WTC11 (cell line): ENCODE data around the gene MYH16. TPM values are rescaled to one million over a fixed set of nuclear protein-coding genes. Genes with fewer than 3 reads are reported as not detected.

Experiments used
- ATAC-seq: fragments of 200-7000 bp; cut with Tn5 transposase; 2 replicates; pipeline ENCODE4 v1.10.0; 2021; ENCODE audit warnings: mild to moderate bottlenecking, moderate library complexity
- CTCF ChIA-PET: fragments of 300-600 bp; sonication (Branson Sonifier 250); formaldehyde crosslinking; loops from one replicate; lab custom pipeline; 2021; ENCODE audit warnings: antibody characterized with exemption; lab: Charles Lee
- POLR2A ChIA-PET: fragments of 350-600 bp; sonication (Branson Sonifier 250); formaldehyde crosslinking; loops from one replicate; lab custom pipeline; 2021; ENCODE audit warnings: antibody characterized with exemption; lab: Charles Lee
- DNase-seq: peaks from one replicate; pipeline ENCODE4 v3.0.0; 2021; ENCODE audit warnings: low spot score
- H3K27ac Mint-ChIP-seq: 2 replicates; pipeline ENCODE4 v1.8.0; 2021; ENCODE audit warnings: mixed read lengths
- H3K27me3 Mint-ChIP-seq: 2 replicates; pipeline ENCODE4 v1.8.0; 2021; ENCODE audit warnings: low read depth, mild to moderate bottlenecking, moderate library complexity, mixed read lengths
- H3K36me3 Mint-ChIP-seq: 2 replicates; pipeline ENCODE4 v1.8.0; 2021; ENCODE audit warnings: mixed read lengths
- H3K4me1 Mint-ChIP-seq: 2 replicates; pipeline ENCODE4 v1.8.0; 2022; ENCODE audit warnings: mixed read lengths
- H3K4me3 Mint-ChIP-seq: 2 replicates; pipeline ENCODE4 v1.8.0; 2021; ENCODE audit warnings: mild to moderate bottlenecking, moderate library complexity, mixed read lengths
- H3K9me3 Mint-ChIP-seq: 2 replicates; pipeline ENCODE4 v1.8.0; 2021; ENCODE audit warnings: mixed read lengths
- ATF1 ChIP-seq: sonication (generic); formaldehyde crosslinking; IDR thresholded peaks from 2 replicates; pipeline ENCODE4 v1.8.1; 2023; ENCODE audit warnings: mild to moderate bottlenecking, moderate library complexity, missing genetic modification reagents
- EMX1 ChIP-seq: fragments of 250-450 bp; sonication (Bioruptor Pico); IDR thresholded peaks from 2 replicates; pipeline ENCODE4 v1.8.0; 2021; ENCODE audit warnings: mild to moderate bottlenecking
- ETV6 ChIP-seq: sonication (generic); formaldehyde crosslinking; IDR thresholded peaks from 2 replicates; pipeline ENCODE4 v1.8.1; 2022; ENCODE audit warnings: mild to moderate bottlenecking, missing genetic modification reagents
- FOXK1 ChIP-seq: sonication (generic); formaldehyde crosslinking; IDR thresholded peaks from 2 replicates; pipeline ENCODE4 v1.8.0; 2022; ENCODE audit warnings: mild to moderate bottlenecking, moderate library complexity, missing genetic modification reagents
- HMGA2 ChIP-seq: fragments of 250-450 bp; sonication (Bioruptor Pico); IDR thresholded peaks from 2 replicates; pipeline ENCODE4 v1.4.0; 2021; ENCODE audit warnings: mild to moderate bottlenecking, moderate library complexity
- NR2C2 ChIP-seq: sonication (generic); formaldehyde crosslinking; IDR thresholded peaks from 2 replicates; pipeline ENCODE4 v1.8.0; 2022; ENCODE audit warnings: mild to moderate bottlenecking, missing genetic modification reagents
- NR3C1 ChIP-seq: sonication (generic); formaldehyde crosslinking; conservative IDR thresholded peaks from 2 replicates; pipeline ENCODE4 v1.8.1; 2023; ENCODE audit warnings: low read depth, mild to moderate bottlenecking, missing genetic modification reagents
- SMAD3 ChIP-seq: sonication (generic); formaldehyde crosslinking; IDR thresholded peaks from 2 replicates; pipeline ENCODE4 v1.8.0; 2022; ENCODE audit warnings: missing genetic modification reagents, mild to moderate bottlenecking, borderline replicate concordance
- SMAD4 ChIP-seq: sonication (generic); formaldehyde crosslinking; IDR thresholded peaks from 2 replicates; pipeline ENCODE4 v1.8.0; 2022; ENCODE audit warnings: mild to moderate bottlenecking, missing genetic modification reagents
- ZNF138 ChIP-seq: sonication (generic); formaldehyde crosslinking; conservative IDR thresholded peaks from 2 replicates; pipeline ENCODE4 v1.8.1; 2022; ENCODE audit warnings: mild to moderate bottlenecking, moderate library complexity, missing genetic modification reagents
- ZNF317 ChIP-seq: sonication (generic); formaldehyde crosslinking; IDR thresholded peaks from 2 replicates; pipeline ENCODE4 v1.8.1; 2023; ENCODE audit warnings: low read depth, mild to moderate bottlenecking, moderate library complexity, missing genetic modification reagents, borderline replicate concordance
- total RNA-seq: library from RNA; stranded (reverse); gene quantifications from 3 replicates; pipeline ENCODE4 v1.2.3, GENCODE V29; 2021
- TF ChIP-seq, protein P1 (sequence below): sonication (generic); formaldehyde crosslinking; IDR thresholded peaks from 2 replicates; pipeline ENCODE4 v1.8.1; 2023; ENCODE audit warnings: mild to moderate bottlenecking, missing genetic modification reagents, moderate library complexity
- TF ChIP-seq, protein P2 (sequence below): sonication (generic); formaldehyde crosslinking; conservative IDR thresholded peaks from 2 replicates; pipeline ENCODE4 v1.8.1; 2023; ENCODE audit warnings: mild to moderate bottlenecking, low read depth, missing genetic modification reagents, moderate library complexity
- TF ChIP-seq, protein P3 (sequence below): fragments of 250-450 bp; sonication (Bioruptor Pico); IDR thresholded peaks from 2 replicates; pipeline ENCODE4 v1.8.0; 2021; ENCODE audit warnings: mild to moderate bottlenecking
- TF ChIP-seq, protein P4 (sequence below): sonication (generic); formaldehyde crosslinking; IDR thresholded peaks from 2 replicates; pipeline ENCODE4 v1.8.0; 2023; ENCODE audit warnings: mild to moderate bottlenecking, missing genetic modification reagents
- TF ChIP-seq, protein P5 (sequence below): sonication (generic); formaldehyde crosslinking; IDR thresholded peaks from 2 replicates; pipeline ENCODE4 v1.8.1; 2022; ENCODE audit warnings: missing genetic modification reagents, borderline replicate concordance
- TF ChIP-seq, protein P6 (sequence below): sonication (generic); formaldehyde crosslinking; IDR thresholded peaks from 2 replicates; pipeline ENCODE4 v1.8.0; 2022; ENCODE audit warnings: missing genetic modification reagents
- TF ChIP-seq, protein P7 (sequence below): fragments of 250-450 bp; sonication (Bioruptor Pico); IDR thresholded peaks from 2 replicates; pipeline ENCODE4 v2.1.2; 2022; ENCODE audit warnings: mild to moderate bottlenecking, moderate library complexity

The MYH16 gene
- total RNA-seq, 1 experiment from 2014 or later = not detected

DNA sequence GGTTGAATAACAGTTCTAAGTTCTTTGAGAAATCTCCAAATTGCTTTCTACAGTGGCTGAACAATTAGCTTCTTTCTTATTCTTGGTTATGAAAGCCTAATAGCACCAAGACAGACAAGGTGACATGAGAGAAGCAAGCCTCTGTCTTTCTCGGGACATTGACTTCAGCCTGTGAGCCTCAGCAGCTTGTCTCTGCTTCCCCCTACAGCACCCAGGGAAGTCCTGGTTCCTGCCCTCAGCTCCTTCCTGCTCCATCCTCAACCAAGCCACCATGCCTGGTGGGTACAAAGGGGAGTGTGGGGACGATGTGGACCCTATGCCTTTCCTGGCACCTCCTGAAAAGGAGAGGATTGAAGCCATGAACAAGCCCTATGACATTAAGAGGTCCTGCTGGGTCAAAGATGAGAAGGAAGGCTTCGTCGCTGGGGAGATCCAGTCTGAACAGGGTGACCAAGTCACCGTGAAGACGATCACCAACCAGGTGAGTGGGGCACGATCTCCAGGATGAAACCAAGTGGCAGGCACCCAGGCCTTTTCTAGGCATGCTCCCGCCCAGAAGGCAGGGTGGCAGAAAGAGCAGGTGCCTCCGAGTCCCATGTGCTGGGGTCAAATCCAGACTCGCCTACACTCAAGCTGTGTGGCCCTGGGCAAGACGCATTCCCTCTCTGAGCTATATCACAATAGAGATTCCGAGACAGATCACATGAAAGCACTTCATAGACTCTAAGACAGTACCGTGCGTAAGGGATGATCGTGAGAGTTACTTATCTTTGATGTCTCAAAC, 33.9 kb upstream of the MYH16 start:
- ChIA-PET POLR2A (no interaction called here), CTCF (no interaction called here)
- H3K4me3 Mint-ChIP-seq = no peak overlapping the region
- H3K36me3 Mint-ChIP-seq = peaks cover 4% of the 10 kb centered on the region; the same call in 1 of the 2 replicates
- H3K27ac Mint-ChIP-seq = no peak overlapping the region
- no peak for TF ChIP-seq SMAD3 (CRISPR knock-in tag)
- TF ChIP-seq, protein P1, sequence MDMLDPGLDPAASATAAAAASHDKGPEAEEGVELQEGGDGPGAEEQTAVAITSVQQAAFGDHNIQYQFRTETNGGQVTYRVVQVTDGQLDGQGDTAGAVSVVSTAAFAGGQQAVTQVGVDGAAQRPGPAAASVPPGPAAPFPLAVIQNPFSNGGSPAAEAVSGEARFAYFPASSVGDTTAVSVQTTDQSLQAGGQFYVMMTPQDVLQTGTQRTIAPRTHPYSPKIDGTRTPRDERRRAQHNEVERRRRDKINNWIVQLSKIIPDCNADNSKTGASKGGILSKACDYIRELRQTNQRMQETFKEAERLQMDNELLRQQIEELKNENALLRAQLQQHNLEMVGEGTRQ (CRISPR knock-in tag) = no peak
- TF ChIP-seq, protein P2, sequence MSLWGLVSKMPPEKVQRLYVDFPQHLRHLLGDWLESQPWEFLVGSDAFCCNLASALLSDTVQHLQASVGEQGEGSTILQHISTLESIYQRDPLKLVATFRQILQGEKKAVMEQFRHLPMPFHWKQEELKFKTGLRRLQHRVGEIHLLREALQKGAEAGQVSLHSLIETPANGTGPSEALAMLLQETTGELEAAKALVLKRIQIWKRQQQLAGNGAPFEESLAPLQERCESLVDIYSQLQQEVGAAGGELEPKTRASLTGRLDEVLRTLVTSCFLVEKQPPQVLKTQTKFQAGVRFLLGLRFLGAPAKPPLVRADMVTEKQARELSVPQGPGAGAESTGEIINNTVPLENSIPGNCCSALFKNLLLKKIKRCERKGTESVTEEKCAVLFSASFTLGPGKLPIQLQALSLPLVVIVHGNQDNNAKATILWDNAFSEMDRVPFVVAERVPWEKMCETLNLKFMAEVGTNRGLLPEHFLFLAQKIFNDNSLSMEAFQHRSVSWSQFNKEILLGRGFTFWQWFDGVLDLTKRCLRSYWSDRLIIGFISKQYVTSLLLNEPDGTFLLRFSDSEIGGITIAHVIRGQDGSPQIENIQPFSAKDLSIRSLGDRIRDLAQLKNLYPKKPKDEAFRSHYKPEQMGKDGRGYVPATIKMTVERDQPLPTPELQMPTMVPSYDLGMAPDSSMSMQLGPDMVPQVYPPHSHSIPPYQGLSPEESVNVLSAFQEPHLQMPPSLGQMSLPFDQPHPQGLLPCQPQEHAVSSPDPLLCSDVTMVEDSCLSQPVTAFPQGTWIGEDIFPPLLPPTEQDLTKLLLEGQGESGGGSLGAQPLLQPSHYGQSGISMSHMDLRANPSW (CRISPR knock-in tag) = no peak
- TF ChIP-seq, protein P3, sequence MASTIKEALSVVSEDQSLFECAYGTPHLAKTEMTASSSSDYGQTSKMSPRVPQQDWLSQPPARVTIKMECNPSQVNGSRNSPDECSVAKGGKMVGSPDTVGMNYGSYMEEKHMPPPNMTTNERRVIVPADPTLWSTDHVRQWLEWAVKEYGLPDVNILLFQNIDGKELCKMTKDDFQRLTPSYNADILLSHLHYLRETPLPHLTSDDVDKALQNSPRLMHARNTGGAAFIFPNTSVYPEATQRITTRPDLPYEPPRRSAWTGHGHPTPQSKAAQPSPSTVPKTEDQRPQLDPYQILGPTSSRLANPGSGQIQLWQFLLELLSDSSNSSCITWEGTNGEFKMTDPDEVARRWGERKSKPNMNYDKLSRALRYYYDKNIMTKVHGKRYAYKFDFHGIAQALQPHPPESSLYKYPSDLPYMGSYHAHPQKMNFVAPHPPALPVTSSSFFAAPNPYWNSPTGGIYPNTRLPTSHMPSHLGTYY = no peak
- no peak for TF ChIP-seq ETV6 (CRISPR knock-in tag)
- TF ChIP-seq, protein P4, sequence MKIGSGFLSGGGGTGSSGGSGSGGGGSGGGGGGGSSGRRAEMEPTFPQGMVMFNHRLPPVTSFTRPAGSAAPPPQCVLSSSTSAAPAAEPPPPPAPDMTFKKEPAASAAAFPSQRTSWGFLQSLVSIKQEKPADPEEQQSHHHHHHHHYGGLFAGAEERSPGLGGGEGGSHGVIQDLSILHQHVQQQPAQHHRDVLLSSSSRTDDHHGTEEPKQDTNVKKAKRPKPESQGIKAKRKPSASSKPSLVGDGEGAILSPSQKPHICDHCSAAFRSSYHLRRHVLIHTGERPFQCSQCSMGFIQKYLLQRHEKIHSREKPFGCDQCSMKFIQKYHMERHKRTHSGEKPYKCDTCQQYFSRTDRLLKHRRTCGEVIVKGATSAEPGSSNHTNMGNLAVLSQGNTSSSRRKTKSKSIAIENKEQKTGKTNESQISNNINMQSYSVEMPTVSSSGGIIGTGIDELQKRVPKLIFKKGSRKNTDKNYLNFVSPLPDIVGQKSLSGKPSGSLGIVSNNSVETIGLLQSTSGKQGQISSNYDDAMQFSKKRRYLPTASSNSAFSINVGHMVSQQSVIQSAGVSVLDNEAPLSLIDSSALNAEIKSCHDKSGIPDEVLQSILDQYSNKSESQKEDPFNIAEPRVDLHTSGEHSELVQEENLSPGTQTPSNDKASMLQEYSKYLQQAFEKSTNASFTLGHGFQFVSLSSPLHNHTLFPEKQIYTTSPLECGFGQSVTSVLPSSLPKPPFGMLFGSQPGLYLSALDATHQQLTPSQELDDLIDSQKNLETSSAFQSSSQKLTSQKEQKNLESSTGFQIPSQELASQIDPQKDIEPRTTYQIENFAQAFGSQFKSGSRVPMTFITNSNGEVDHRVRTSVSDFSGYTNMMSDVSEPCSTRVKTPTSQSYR (CRISPR knock-in tag) = no peak
- no peak for TF ChIP-seq SMAD4 (CRISPR knock-in tag)
- TF ChIP-seq NR3C1 (CRISPR knock-in tag) = no peak
- H3K9me3 Mint-ChIP-seq = peaks cover 11% of the 10 kb centered on the region
- no peaks in the 10 kb centered on the region; the same call in 1 of the 2 replicates for H3K27me3 Mint-ChIP-seq
- H3K4me1 Mint-ChIP-seq = no peaks in the 10 kb centered on the region
- no peak for ATAC-seq
- no peak for DNase-seq

DNA sequence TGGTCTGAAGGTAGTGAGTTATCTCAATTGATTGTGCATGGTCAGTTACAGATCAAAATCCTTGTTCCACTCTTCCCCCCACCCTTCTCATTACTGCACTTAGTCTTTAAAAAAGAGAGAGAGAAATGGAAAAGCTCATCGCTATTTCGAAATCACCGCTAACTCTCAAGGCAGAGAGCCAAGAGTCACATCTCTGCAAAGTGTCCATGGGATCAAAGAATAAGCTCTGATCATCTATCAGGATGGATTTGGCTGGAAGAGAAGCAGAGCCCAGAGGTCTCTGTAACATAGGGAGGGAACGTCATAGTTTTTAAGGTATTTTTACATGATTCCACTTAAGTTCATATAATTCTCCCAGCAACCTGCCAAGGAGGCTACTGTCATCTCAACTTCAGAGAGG, 30.0 kb upstream of the MYH16 start:
- H3K9me3 Mint-ChIP-seq = peaks cover 5% of the 10 kb centered on the region; the same call in 1 of the 2 replicates
- no peaks in the 10 kb centered on the region for H3K4me1 Mint-ChIP-seq
- CTCF ChIA-PET = no interaction called here
- TF ChIP-seq SMAD3 (CRISPR knock-in tag) (no peak), ATF1 (CRISPR knock-in tag) (no peak), EMX1 (no peak), ZNF317 (CRISPR knock-in tag) (no peak), ZNF138 (no peak), NR2C2 (CRISPR knock-in tag) (no peak), FOXK1 (CRISPR knock-in tag) (no peak), HMGA2 (no peak)
- TF ChIP-seq, protein P5, sequence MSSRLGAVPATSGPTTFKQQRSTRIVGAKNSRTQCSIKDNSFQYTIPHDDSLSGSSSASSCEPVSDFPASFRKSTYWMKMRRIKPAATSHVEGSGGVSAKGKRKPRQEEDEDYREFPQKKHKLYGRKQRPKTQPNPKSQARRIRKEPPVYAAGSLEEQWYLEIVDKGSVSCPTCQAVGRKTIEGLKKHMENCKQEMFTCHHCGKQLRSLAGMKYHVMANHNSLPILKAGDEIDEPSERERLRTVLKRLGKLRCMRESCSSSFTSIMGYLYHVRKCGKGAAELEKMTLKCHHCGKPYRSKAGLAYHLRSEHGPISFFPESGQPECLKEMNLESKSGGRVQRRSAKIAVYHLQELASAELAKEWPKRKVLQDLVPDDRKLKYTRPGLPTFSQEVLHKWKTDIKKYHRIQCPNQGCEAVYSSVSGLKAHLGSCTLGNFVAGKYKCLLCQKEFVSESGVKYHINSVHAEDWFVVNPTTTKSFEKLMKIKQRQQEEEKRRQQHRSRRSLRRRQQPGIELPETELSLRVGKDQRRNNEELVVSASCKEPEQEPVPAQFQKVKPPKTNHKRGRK = no peak
- TF ChIP-seq, protein P6, sequence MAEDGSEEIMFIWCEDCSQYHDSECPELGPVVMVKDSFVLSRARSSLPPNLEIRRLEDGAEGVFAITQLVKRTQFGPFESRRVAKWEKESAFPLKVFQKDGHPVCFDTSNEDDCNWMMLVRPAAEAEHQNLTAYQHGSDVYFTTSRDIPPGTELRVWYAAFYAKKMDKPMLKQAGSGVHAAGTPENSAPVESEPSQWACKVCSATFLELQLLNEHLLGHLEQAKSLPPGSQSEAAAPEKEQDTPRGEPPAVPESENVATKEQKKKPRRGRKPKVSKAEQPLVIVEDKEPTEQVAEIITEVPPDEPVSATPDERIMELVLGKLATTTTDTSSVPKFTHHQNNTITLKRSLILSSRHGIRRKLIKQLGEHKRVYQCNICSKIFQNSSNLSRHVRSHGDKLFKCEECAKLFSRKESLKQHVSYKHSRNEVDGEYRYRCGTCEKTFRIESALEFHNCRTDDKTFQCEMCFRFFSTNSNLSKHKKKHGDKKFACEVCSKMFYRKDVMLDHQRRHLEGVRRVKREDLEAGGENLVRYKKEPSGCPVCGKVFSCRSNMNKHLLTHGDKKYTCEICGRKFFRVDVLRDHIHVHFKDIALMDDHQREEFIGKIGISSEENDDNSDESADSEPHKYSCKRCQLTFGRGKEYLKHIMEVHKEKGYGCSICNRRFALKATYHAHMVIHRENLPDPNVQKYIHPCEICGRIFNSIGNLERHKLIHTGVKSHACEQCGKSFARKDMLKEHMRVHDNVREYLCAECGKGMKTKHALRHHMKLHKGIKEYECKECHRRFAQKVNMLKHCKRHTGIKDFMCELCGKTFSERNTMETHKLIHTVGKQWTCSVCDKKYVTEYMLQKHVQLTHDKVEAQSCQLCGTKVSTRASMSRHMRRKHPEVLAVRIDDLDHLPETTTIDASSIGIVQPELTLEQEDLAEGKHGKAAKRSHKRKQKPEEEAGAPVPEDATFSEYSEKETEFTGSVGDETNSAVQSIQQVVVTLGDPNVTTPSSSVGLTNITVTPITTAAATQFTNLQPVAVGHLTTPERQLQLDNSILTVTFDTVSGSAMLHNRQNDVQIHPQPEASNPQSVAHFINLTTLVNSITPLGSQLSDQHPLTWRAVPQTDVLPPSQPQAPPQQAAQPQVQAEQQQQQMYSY (CRISPR knock-in tag) = no peak
- TF ChIP-seq, protein P7, sequence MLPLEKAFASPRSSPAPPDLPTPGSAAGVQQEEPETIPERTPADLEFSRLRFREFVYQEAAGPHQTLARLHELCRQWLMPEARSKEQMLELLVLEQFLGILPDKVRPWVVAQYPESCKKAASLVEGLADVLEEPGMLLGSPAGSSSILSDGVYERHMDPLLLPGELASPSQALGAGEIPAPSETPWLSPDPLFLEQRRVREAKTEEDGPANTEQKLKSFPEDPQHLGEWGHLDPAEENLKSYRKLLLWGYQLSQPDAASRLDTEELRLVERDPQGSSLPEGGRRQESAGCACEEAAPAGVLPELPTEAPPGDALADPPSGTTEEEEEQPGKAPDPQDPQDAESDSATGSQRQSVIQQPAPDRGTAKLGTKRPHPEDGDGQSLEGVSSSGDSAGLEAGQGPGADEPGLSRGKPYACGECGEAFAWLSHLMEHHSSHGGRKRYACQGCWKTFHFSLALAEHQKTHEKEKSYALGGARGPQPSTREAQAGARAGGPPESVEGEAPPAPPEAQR (CRISPR knock-in tag) = no peak

More for the DNA sequence above, 30.0 kb upstream of the MYH16 start:
- Mint-ChIP-seq H3K36me3 (no peaks in the 10 kb centered on the region), H3K4me3 (no peak overlapping the region), H3K27me3 (peaks cover 3% of the 10 kb centered on the region; the same call in 1 of the 2 replicates), H3K27ac (no peak overlapping the region)
- POLR2A ChIA-PET = no interaction called here
- ATAC-seq (no peak), DNase-seq (no peak)
